DLD1 (cell line): Measurements from ENCODE around the gene STK16.

Source experiments
- in situ Hi-C: cut with HindIII; loops from 2 replicates; pipeline ENCODE4 v1.10.0; 2017; ENCODE audit warnings: low sequenced_read_pairs

STK16 gene

DNA sequence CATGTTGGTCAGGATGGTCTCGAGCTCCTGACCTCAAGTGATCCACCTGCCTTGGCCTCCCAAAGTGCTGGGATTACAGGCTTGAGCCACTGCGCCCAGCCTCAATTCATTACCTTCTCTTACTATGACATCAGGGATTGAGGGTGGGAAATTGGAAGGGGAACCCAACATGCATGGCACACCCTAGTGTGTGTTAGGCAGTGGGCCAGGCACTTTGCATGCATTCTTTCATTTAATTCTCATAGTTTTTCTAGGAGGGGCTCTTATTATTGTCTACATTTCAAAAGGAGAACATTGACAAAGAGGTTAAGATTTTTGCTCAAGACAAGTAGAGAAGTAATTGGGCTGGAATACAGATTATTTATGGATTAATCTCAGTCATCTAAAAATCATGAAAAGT lies 23.0 kb downstream of the STK16 start:
- in situ Hi-C loops: loop anchor here (10.0 kb wide), 1 partner anchor 223 kb away; the partner anchor contains the start of gene CFAP65

GRCh38 chr2:219269362-219270054 lies 24.2 kb downstream of the STK16 start:
- in situ Hi-C loops: loop anchor here (10.0 kb wide), 1 partner anchor 225 kb away; the partner anchor contains the start of gene CFAP65

DNA sequence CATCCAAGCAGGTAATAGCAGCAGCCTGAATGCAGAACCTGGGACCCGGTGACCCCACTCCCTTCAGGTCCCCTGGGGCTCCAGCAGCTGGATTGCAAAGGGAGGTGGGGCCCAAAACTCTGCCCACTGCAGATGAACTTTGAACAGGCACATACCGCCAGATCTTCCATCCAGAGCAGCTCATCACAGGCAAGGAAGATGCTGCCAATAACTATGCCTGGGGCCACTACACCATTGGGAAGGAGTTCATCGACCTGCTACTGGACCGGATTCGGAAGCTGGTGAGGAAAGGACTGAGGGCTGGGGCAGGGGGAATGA lies 24.7 kb downstream of the STK16 start:
- in situ Hi-C loops: no loop called here

- in situ Hi-C loops: no loop called here
Observed at GRCh38 chr2:219271021-219271420, 25.7 kb downstream of the STK16 start.

- in situ Hi-C loops: no loop called here
Observed at GRCh38 chr2:219272356-219272755, 27.1 kb downstream of the STK16 start.

DNA sequence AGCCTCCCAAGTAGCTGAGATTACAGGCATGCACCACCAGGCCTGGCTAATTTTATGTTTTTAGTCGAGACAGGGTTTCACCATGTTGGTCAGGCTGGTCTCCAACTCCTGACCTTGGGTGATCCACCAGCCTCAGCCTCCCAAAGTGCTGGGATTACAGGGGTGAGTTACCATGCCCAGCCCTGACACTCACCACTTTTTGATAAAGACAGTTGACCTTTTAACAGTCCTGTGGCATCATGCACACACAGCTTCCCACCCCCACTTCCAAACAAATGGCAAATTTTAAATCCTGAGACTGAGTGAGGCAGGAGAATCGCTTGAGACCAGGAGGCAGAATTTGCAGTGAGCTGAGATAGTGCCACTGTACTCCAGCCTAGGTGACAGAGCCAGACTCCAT lies 27.7 kb downstream of the STK16 start:
- in situ Hi-C loops: no loop called here

DNA sequence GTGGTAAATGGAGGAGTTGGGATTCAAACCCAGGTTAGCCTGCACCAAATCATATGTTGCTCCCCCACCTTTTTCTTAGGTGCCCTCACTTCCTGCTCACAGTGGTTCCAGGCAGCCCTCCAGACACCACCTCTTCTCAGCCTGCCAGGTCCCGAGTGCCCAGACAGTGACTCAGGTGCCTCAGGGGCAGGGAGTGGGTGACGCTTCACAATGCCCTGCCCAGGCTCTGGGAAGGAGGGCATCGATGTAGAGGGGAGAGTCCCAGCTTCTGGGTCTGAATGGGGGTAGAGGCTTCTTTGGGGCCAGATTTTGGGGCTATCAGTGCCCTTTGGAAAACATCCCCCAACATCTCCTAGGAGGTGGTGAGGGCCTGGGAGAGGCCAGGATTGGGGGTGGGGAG lies 28.7 kb downstream of the STK16 start:
- in situ Hi-C loops: no loop called here

GRCh38 chr2:219274361-219274921 lies 29.2 kb downstream of the STK16 start:
- in situ Hi-C loops: no loop called here

DNA sequence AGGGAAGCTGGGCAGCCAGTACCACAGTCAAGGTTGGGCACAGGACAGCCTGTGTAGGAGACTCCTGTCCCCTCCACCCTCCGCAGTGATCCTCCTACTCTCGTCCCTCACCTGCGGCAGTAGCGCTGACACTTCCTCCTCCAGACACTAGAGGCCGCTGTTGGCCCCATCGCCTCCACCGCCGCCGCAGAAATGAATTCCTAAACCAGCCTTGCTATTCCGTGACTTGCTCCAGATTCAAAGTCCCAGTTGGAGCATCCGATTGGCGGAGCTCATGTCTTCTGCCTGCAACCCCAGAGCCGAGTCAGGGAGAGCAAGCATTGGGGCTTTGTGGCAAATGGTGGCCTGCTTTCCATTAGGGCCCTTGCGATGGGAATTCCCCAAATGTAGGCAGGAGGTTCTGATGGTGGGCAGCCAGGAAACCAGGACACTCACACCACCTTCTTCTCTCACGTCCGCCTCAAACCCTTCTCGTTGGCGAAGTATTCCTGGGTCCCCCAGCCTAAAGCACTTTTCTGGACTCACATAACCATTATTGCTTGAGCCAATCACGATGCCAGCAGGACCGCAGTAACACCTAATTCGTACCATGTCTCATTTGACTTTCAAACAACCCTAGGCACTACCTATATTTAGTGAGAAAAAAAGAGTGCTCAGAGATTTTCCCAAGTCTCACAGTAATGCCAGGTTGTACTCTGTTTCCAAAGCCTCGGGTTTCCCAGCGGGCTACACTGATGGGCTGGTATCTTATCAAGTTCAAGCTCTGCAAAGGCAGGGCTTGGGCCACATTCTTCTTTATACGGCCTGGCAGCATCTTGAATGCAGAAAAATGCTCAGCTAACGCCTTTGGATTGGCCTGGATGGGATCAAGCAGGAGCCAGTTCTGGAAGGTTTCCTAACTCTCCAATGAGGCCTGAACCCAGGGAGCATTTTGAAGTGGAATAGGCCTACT lies 32.7 kb downstream of the STK16 start:
- in situ Hi-C loops: no loop called here

GRCh38 chr2:219278655-219279150 lies 33.4 kb downstream of the STK16 start:
- in situ Hi-C loops: no loop called here

- in situ Hi-C loops: no loop called here
Observed at GRCh38 chr2:219279151-219279915, 34.1 kb downstream of the STK16 start, which contains the start of gene DNAJB2. Gene DNAJB2, plus strand, starts transcription at chr2:219279366. Its CDS starts 468 bp downstream, at chr2:219279834.

DNA sequence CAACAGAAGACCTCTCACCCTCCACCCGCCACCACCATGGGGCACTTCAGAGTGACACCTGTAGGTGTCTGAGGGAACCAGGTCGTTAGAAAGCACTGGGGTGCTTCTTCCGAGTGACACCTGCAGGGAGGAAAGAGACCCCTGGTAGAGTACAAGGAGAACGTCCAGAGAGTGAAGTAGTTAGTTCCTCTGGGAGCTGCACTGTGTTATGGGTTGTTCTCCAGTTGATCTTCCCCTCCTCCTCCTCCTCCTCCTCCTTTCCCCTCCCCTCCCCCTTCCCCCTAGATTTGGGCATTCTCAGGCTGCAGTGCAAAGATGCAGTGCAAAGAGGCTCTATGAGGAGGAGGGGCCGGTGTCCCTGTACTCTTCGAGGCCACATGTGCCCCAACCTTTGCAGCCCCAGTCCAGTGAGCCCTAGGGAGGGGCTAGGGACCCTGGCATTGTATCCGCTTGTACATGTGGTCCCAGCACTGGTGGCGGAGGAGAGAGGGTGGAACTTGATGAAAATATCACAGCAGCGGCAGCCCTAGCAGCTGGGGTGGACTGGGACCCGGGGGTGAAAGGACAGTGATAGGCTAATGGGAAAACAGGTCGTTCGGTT lies 34.7 kb downstream of the STK16 start:
- in situ Hi-C loops: no loop called here

DNA sequence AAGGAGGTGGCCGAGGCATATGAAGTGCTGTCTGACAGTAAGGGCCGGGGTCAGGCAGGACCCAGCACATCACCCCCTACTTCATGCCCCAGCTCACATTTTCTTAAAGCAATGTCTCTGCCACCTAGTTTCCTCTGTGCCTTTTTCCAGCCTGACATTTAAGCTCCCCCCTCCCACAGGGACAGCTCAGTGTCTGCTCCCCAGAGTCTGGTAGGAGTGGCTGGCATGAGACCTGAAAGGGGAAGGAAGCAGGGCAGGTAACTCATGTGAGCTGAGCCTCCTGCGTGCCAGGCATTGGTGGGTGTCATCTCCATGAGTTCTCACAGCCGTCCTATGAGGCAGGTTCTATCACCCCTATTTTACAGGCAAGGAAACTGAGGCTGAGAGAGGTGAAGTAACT lies 35.4 kb downstream of the STK16 start:
- in situ Hi-C loops: no loop called here

GRCh38 chr2:219281588-219281987 lies 36.3 kb downstream of the STK16 start:
- in situ Hi-C loops: no loop called here

DNA sequence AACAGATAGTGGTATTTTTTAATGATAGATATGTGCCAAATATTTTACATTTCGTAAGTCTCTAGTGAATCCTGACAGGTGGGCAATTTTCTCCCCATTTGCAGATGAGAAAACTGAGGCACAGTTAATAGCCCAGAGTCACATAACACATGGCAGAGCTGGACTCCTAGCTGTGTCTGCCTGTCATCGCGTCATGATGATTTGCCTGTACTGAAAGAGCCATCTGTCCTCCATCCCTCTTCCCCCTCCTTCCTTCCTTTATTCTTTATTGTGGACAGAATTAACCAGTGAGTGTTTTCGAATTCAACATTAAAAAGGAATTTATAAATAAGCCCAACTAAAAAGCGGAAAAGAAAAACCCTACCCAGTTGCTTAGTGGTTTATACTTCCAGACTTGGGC lies 37.1 kb downstream of the STK16 start:
- in situ Hi-C loops: no loop called here

DNA sequence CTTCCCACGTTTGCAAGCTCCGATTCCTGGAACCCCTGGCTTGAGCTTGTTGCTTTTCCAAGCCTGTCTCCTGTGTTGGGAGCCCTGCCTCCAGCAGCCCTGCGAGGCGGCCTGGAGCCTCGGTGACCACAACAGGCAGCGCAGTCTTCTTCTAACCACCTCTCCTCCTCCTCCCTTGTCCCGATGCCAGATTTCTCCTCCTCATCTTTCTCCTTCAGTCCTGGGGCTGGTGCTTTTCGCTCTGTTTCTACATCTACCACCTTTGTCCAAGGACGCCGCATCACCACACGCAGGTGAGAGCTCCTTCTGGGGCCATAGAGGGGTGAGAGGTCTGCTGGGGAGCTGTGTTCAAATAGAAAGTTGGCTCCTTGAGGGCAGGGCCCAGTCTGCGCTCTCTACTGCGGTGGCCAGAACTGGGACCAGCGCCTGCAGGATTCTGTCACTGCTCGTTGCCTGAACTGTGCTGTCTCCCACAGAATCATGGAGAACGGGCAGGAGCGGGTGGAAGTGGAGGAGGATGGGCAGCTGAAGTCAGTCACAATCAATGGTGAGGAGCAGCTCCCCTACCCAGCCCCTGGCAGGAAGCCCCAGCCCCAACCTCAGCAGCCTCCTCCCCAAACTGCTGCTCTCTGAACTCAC lies 37.8 kb downstream of the STK16 start:
- in situ Hi-C loops: no loop called here

GRCh38 chr2:219284501-219285372 lies 39.5 kb downstream of the STK16 start:
- in situ Hi-C loops: no loop called here

- in situ Hi-C loops: no loop called here
Observed at GRCh38 chr2:219285373-219285735, 40.1 kb downstream of the STK16 start.

- in situ Hi-C loops: no loop called here
Observed at GRCh38 chr2:219285894-219286425, 40.7 kb downstream of the STK16 start.
